H1 (cell line): ENCODE results near the gene TMBIM1. TPM values are rescaled to one million over a fixed set of nuclear protein-coding genes. Genes with fewer than 3 reads are reported as not detected.

Experiments
- CHD1 ChIP-seq: IDR thresholded peaks from 2 replicates; pipeline ENCODE4 v1.6.1; 2012; ENCODE audit warnings: low read depth, low read length, improper control_type of control experiment
- CHD7 ChIP-seq: fragments of 300-600 bp; sonication (generic); IDR thresholded peaks from 2 replicates; pipeline ENCODE4 v1.7.1; 2012; ENCODE audit warnings: low read length, moderate library complexity, mild to moderate bottlenecking, inconsistent platforms; ENCODE audit not compliant: insufficient replicate concordance
- CTBP2 ChIP-seq: IDR thresholded peaks from 2 replicates; pipeline ENCODE4 v1.7.0; 2011; ENCODE audit warnings: borderline replicate concordance, mild to moderate bottlenecking, moderate library complexity, mixed read lengths, low read length; ENCODE audit not compliant: insufficient read depth, insufficient read length
- POLR2A ChIP-seq, 2 experiments: IDR thresholded peaks; 1 replicate in 1 of 2; 2 replicates in 1 of 2; pipeline ENCODE4 v1.6.1; 2011; ENCODE audit warnings: low read depth in 2 of 2, low read length in 2 of 2, mild to moderate bottlenecking in 2 of 2; ENCODE audit errors: control extremely low read depth in 1 of 2
- polyA plus RNA-seq, 7 experiments: library from polyadenylated mRNA; depleted of rRNA in 3 of 7; stranded (reverse) in 5 of 7; unstranded in 2 of 7; fragments of >200 nt in 5 of 7; fragments of 200-250 nt in 2 of 7; gene quantifications; 1 replicate in 5 of 7; 2 replicates in 1 of 7; 4 replicates in 1 of 7; pipeline versions ENCODE4 v1.2.1 to v1.2.3, GENCODE V29; 2011 to 2013; ENCODE audit warnings: missing spikeins in 2 of 7, mixed read lengths in 2 of 7
- total RNA-seq: library from RNA; stranded (reverse); fragmentation: NEBNext Ultra II Directional; extraction: Animal tissue kit (Norgen Biotek cat#: 25700); gene quantifications from 2 replicates; pipeline ENCODE4 v1.2.1, GENCODE V29; 2021

TMBIM1 gene
- total and polyA plus RNA-seq, 2 of the 8 experiments (the other 6 are each of a cell fraction or from before 2014, with no cell fraction given), result 22.1 to 36.8 TPM

GRCh38 chr2:218331745-218332144 is 39.4 kb upstream of the TMBIM1 start (continued):
- TF ChIP-seq CHD7, result no peak
- TF ChIP-seq CTBP2, result no peak
- TF ChIP-seq POLR2A (IDR thresholded peaks at IDR 0.05; ENCODE audit: control extremely low read depth in 1 of 2, low read depth in 2 of 2, low read length in 2 of 2), result no peak
- TF ChIP-seq CHD1, result no peak
